Dermis microvascular lymphatic vessel endothelial cell (primary cell): ENCODE measurements around the gene PXDN. TPM values are rescaled to one million over a fixed set of nuclear protein-coding genes. Genes with fewer than 3 reads are reported as not detected.
A peak's percentile ranks its signal among the peaks of the same experiment; 100 is the strongest.
"Not testable (repeated sequence)": the region's sequence is repeated elsewhere in the genome, so short reads cannot be mapped to it uniquely, and the experiment has no call there.

ENCODE experiments used
- DNase-seq, 2 donors: peaks; one replicate each; pipeline versions ENCODE4 v3.0.0 to v3.0.0-alpha.2; 2010; ENCODE audit warnings: low read depth in 2 of 2
- total RNA-seq: library from RNA; depleted of rRNA; stranded (reverse); fragments of >200 nt; gene quantifications from 2 replicates; pipeline ENCODE4 v1.2.1, GENCODE V29; 2014

PXDN gene
- total RNA-seq, 1 donor from 2014 or later = 195 TPM

DNA sequence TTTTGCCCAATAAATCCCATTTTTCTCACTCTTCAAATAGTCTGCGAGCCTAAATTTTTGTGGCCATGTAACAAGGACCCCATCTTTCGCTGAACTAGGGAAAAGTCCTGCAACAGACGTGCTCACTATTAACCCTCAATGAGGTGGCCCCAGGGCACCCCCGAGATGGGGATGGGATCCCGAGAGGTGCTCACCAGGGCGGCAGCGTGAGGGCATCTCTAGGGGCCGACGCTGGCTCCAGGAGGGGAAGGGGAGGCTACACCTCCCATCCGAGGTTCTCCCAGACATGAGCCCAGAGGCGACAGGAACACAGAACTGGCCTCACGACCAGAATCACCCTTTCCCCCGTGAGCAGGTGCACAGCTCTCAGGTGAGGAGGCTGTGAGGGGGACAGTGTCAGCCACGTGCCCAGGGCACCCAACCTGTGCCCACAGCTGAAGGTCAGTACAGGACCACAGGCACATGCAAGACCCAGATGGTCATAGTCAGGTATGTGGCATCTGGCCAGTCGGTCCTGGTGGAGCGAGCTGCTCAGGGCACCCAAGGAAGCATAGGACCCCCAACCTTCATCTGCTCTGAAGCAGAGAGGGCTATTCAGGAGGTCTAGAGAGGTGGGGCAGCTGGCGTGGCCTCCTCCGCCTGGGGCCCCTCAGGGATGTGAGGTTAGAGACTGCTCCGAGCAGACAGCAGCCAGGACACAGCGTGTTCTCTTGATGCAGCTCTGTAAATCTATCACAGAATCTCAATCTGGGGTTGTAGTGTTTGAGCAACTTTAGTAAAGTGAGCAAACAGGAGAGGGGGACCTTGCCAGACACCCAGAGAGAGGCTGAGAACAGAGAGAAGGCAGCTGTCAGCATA, 62.8 kb downstream of the PXDN start:
- DNase-seq = no peak

DNA sequence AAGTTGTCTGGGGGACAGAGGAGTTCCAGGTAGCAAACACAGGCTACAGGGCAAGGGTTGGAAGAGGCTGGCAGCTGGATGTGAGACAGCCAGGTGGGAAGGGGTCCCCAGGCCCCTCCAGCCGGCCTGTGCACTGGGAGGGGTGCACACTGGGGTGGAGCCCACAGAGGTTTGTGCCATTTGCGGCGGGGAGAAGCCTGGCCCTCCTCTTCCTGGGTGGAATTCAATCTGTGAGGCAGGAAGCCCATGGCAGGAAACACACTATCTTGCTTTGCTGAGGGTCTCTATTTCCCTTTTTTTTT, 63.3 kb downstream of the PXDN start:
- no peak for DNase-seq

- no peak for DNase-seq
Measured at GRCh38 chr2:1680222-1681016, 63.9 kb downstream of the PXDN start.

- not testable (repeated sequence) for DNase-seq
Measured at GRCh38 chr2:1679488-1680039, 64.8 kb downstream of the PXDN start.

- not testable (repeated sequence) for DNase-seq
Measured at GRCh38 chr2:1679065-1679464, 65.2 kb downstream of the PXDN start.

GRCh38 chr2:1678609-1679008, 65.7 kb downstream of the PXDN start:
- DNase-seq = no peak

GRCh38 chr2:1677821-1678165, 66.5 kb downstream of the PXDN start:
- no peak for DNase-seq

- no peak for DNase-seq
Measured at GRCh38 chr2:1676913-1677820, 67.1 kb downstream of the PXDN start.

GRCh38 chr2:1676091-1676912, 68.0 kb downstream of the PXDN start:
- DNase-seq = no peak

DNA sequence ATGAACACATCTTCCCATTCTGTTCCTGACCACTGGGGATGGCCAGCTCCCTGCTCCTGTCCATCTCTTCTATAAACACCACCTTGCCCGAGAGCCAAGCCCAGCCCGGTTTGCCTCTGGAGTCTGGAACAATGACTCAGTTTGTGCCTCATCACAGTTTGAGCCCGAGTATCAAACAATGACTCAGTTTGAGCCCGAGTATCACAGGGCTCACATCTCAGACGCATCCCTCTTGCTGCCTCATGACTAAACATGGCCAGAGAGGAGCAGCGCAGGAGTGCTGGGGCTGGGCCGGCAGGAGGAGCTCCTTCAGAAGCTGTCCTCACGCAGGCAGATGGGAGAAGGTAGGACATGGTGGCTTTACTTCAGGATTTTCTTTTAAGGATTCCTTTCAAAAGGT, 68.7 kb downstream of the PXDN start:
- DNase-seq = peak in 1 of 2 donors; percentile 79

DNA sequence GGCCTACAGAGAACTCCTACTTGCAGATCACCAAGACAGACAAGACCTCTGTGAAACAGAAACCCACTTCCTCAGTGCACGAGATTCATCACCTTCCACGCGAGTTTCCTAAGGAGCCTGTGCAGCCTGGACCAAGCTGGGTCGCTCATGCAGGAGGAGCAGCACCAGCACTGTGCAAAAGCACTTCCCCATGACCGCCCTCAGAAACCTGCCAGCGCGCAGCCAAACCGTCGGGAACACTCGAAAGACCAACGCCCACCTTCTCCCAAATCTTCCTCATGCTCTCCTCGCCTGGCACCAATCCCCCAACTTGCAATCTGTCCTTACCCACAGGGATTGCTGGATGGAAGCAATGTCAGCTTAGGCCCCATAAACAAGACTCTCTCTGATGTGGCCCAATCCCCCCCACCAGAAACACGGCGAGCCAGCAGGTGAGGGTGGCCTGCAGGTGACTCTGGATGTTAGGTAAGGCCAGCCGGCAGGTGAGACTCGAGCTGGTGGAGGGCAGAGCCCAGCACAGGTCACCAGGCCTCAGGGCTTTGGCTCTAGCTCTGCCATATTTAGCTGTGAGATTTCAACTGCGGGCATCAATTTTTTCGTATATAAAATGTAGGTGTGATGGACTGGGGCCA, 69.4 kb downstream of the PXDN start:
- DNase-seq = no peak

DNA sequence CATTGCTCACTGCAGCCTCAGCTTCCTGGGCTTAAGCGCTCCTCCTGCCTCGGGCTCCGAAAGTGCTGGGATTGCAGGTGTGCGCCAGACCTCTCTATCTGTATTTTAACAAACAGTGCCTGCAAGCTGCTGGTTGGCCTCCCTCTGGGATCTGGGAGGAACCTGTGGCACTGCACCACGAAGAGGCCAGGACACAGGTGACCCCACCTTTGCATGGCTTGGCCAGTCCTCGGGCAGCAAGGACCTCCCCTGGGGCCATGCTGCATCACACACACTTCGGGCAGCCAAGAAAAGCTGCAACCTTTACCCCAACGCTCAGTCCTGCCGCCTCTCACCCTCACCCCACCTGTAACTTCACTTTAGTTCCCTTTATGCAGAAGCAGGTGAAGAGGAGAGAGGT, 70.0 kb downstream of the PXDN start:
- DNase-seq = no peak

DNA sequence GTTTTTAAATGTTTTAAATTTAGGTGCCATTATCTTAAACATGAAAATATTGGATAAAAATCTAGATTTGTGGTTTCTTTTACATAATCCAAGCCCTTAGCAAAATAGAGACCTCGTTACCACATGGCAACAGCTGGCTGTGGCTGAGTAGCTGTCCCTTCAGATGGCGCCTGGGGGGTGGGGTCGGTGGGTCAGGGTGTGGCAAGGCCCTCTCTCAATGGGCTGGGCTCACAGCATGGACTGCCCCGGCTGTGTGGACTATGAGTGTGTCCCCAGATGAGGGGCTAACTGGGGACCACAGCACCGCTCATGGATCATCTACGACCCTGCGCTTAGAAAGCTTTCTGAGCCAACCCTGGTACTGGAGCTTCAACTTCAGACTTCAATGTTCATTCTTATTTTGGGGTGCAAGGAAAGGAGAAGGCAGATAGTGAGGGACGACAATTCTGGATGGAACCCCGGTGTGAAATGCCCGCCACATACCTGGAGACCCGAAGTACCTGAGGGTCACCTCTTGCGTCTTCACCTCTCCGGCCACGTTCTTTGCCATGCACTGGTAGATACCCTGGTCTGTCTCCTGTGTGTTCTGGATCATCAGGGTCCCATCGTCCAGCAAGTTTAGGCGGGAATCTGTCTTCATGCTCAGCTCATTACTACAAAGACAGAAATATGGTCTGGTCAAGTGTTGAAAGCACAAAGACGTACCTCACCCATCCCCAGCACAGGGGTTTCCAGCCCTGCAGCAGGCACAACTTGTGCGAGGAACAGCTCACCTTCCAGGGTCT, 71.0 kb downstream of the PXDN start:
- no peak for DNase-seq

GRCh38 chr2:1672738-1673137, 71.6 kb downstream of the PXDN start:
- DNase-seq = no peak

DNA sequence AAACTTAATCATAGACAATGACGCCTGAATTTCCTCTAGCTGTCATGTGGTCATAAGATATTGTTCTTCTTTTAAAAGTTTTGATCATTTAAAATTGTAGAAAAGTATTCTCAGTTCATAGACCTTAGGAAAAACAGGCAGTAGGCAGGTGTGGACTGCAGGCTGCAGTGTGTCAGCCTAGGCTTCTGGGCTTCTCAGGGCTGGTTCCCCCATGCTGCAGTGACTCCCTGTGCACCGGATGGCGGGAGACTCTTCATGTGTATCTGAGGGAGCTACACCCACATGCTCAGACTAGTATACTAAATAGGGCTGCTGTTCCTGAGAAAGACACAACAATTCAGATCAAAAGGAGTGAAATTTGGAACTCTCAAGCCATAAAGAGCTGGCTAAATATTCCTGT, 72.4 kb downstream of the PXDN start:
- no peak for DNase-seq

DNA sequence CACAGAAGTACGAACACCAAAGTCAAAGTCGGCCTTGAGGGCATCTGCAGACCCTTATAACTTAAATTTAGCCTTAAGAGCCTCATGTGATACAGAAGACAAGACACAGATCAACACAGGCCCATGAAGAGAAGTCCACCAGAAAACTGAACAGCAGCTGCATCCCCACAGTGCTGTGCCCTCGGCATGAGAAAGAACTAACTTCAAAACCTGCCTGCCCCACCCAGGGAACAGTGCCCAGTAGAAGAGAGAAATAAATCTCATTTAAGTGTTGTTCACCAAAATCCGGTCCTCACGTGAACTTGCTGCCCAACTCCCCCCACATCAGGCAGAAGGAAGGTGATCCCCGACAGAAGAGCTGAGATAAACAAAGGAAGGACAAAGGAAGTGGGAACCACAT, 73.7 kb downstream of the PXDN start:
- no peak for DNase-seq

DNA sequence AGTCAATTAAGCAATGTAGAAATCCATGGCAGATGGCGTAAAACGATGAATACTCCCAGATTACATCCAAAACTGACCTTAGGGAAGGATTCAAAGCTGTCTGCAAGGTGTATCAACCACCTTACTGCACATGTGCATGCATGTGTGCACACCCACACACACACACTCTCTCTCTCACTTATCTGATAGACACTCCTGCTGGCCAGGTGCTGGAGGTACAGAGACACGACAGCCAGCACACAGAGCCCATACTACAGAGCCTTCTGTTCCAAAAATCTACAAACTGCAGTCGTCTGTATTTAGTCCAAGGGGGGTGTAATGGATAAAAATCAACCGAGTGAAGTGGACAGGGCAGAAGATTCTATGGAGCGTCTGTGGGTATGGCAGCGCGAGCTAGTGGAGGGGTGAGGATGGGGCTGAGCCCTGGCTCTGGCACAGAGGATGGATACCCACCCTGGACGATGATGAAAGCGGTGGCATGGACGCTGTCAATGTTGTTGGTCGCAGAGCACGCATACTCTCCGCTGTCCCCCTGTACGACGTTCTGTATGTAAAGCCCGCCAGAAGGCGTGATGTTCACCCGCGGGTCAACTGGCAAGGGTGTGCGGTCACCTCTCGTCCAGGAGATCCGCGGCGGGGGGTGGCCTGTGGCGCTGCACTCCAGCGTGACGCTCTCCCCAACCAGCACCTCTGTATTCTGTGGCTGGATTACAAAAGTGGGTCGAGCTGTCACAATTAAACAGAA, 78.4 kb downstream of the PXDN start:
- no peak for DNase-seq

DNA sequence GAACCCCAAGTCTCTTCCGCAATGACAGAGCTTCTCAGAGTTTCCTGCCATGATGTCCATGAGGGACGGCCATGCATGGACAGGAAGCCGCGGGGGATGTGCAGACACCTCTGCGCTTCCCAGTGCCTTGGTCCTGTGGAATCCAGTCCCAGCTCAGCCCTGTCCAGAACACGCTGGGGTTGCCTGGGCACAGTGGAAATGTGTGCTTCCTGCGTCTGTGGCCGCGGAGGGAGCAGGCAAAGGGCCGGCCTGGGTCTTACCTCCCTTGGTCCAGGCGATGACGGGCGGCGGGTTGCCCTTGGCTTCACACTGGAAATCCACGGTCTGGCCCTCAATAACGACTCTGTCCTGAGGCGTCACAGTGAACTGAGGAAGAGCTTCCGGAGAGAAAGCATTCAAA, 79.6 kb downstream of the PXDN start:
- DNase-seq = no peak

GRCh38 chr2:1664076-1664605, 80.2 kb downstream of the PXDN start:
- no peak for DNase-seq
